HepG2 (cell line): ENCODE measurements around the gene PLVAP. TPM values are rescaled to one million over a fixed set of nuclear protein-coding genes. Genes with fewer than 3 reads are reported as not detected.

Experiments
- ATAC-seq: fragments of 200-7000 bp; cut with Tn5 transposase; 3 replicates; pipeline ENCODE4 v1.9.1; 2020; ENCODE audit warnings: mild to moderate bottlenecking, moderate library complexity
- BruUV-seq: library from RNA; stranded (reverse); fragments of 400-500 nt; replicated peaks from 2 replicates; lab custom pipeline; 2021; lab: Mats Ljungman, UMichigan
- CTCF ChIA-PET: fragments of 300-600 bp; formaldehyde crosslinking; extraction: SDS; loops from one replicate; lab custom pipeline; 2021; ENCODE audit warnings: low total read pairs, inconsistent platforms, low intra/inter-chr PET ratio; lab: Yijun Ruan, JAX
- POLR2A ChIA-PET: fragments of 350-600 bp; sonication (Branson Sonifier 250); formaldehyde crosslinking; loops from one replicate; lab custom pipeline; 2020; ENCODE audit warnings: antibody characterized with exemption, inconsistent platforms; lab: Yijun Ruan, JAX
- DNase-seq: peaks from one replicate; pipeline ENCODE4 v3.0.0-alpha.2; 2015; ENCODE audit warnings: low spot score
- FAIRE-seq: peaks from 3 replicates; lab custom pipeline; 2011; peaks lifted over from hg19 to GRCh38; lab: Jason Lieb, UNC
- H2AFZ ChIP-seq: one replicate; pipeline ENCODE4 v1.6.1; 2011; ENCODE audit warnings: low read length, inconsistent platforms
- H3K27ac ChIP-seq: fragments of 300-600 bp; 3 replicates; pipeline ENCODE4 v1.8.0; 2011; ENCODE audit warnings: mixed run types, mild to moderate bottlenecking, mixed read lengths, low read length, inconsistent platforms; ENCODE audit not compliant: insufficient read depth; ENCODE audit errors: extremely low read length
- H3K27me3 ChIP-seq, 2 experiments: fragments of 200-600 bp in 1 of 2; 2 replicates in 1 of 2; 3 replicates in 1 of 2; pipeline versions ENCODE4 v1.6.0 to v1.8.0; 2011; ENCODE audit warnings: low read length in 2 of 2, mild to moderate bottlenecking in 2 of 2, moderate library complexity in 2 of 2, inconsistent platforms in 1 of 2; ENCODE audit not compliant: insufficient read depth in 2 of 2, control insufficient read depth in 1 of 2
- H3K36me3 ChIP-seq, 2 experiments: fragments of 200-600 bp in 1 of 2; replicated peaks in 1 of 2; 2 replicates in 1 of 2; 3 replicates in 1 of 2; pipeline versions ENCODE4 v1.5.1 to v1.8.0; 2011; ENCODE audit warnings: low read length in 2 of 2, inconsistent platforms in 1 of 2; ENCODE audit not compliant: insufficient read depth in 2 of 2, control insufficient read depth in 1 of 2
- H3K4me1 ChIP-seq: 2 replicates; pipeline ENCODE4 v1.5.1; 2012; ENCODE audit warnings: low read length, inconsistent platforms; ENCODE audit not compliant: insufficient read depth
- H3K4me2 ChIP-seq: 2 replicates; pipeline ENCODE4 v1.6.0; 2011; ENCODE audit warnings: low read depth, low read length, inconsistent platforms
- H3K4me3 ChIP-seq, 3 experiments: fragments of 200-600 bp in 1 of 3; sonication (generic), shearing (Covaris generic) in 1 of 3; replicated peaks in 1 of 3; 2 replicates each; pipeline ENCODE4 v1.5.1; 2011 to 2016; ENCODE audit warnings: low read length in 3 of 3, inconsistent platforms in 2 of 3, low read depth in 2 of 3, mild to moderate bottlenecking in 2 of 3, control low read depth in 1 of 3, mixed read lengths in 1 of 3; ENCODE audit not compliant: insufficient read depth in 1 of 3
- H3K79me2 ChIP-seq: one replicate; pipeline ENCODE4 v1.6.1; 2011; ENCODE audit warnings: low read length, inconsistent platforms; ENCODE audit not compliant: insufficient read depth
- H3K9ac ChIP-seq: 2 replicates; pipeline ENCODE4 v1.6.0; 2011; ENCODE audit warnings: mild to moderate bottlenecking, low read depth, low read length, inconsistent platforms; ENCODE audit not compliant: insufficient read depth
- H3K9me3 ChIP-seq: 2 replicates; pipeline ENCODE4 v1.5.1; 2012; ENCODE audit warnings: mild to moderate bottlenecking, low read length
- H4K20me1 ChIP-seq: 2 replicates; pipeline ENCODE4 v1.6.0; 2011; ENCODE audit warnings: inconsistent platforms, mild to moderate bottlenecking, low read length, moderate library complexity; ENCODE audit not compliant: insufficient read depth
- ATF1 ChIP-seq: IDR thresholded peaks from 2 replicates; pipeline ENCODE4 v1.6.1; 2016; ENCODE audit warnings: mild to moderate bottlenecking, control low read depth
- ERF ChIP-seq: IDR thresholded peaks from 2 replicates; pipeline ENCODE4 v1.6.1; 2018; ENCODE audit warnings: missing biosample characterization, missing genetic modification reagents
- FOXA3 ChIP-seq: IDR thresholded peaks from 2 replicates; pipeline ENCODE4 v1.6.1; 2016; ENCODE audit warnings: missing genetic modification reagents, missing compliant biosample characterization
- MTA3 ChIP-seq: sonication (generic); formaldehyde crosslinking; IDR thresholded peaks from 2 replicates; pipeline ENCODE4 v1.4.0; 2020; ENCODE audit warnings: missing genetic modification reagents
- MZF1 ChIP-seq: sonication (generic); formaldehyde crosslinking; IDR thresholded peaks from 2 replicates; pipeline ENCODE4 v1.8.1; 2023; ENCODE audit warnings: mild to moderate bottlenecking, missing genetic modification reagents, borderline replicate concordance
- NONO ChIP-seq, 2 experiments: fragments of 450-650 bp in 1 of 2; sonication (generic) in 1 of 2; formaldehyde crosslinking in 1 of 2; IDR thresholded peaks in 1 of 2; conservative IDR thresholded peaks in 1 of 2; 2 replicates each; pipeline versions ENCODE4 v1.6.1 to v1.8.0; 2017 to 2022; ENCODE audit warnings: mild to moderate bottlenecking in 1 of 2, missing genetic modification reagents in 1 of 2, moderate library complexity in 1 of 2
- NR2C2 ChIP-seq: sonication (generic); formaldehyde crosslinking; IDR thresholded peaks from 2 replicates; pipeline ENCODE4 v1.4.0; 2020; ENCODE audit warnings: missing genetic modification reagents, mild to moderate bottlenecking, moderate library complexity, borderline replicate concordance
- ZC3H4 ChIP-seq: sonication (generic); formaldehyde crosslinking; IDR thresholded peaks from 2 replicates; pipeline ENCODE4 v1.4.0; 2020; ENCODE audit warnings: missing genetic modification reagents, borderline replicate concordance
- ZKSCAN8 ChIP-seq: IDR thresholded peaks from 2 replicates; pipeline ENCODE4 v1.6.1; 2016; ENCODE audit warnings: borderline replicate concordance, missing genetic modification reagents, missing compliant biosample characterization
- ZNF124 ChIP-seq: sonication (generic); formaldehyde crosslinking; IDR thresholded peaks from 2 replicates; pipeline ENCODE4 v1.4.0; 2020; ENCODE audit warnings: missing genetic modification reagents
- ZNF430 ChIP-seq: sonication (generic); formaldehyde crosslinking; IDR thresholded peaks from 2 replicates; pipeline ENCODE4 v1.9.0; 2021; ENCODE audit warnings: mild to moderate bottlenecking, missing genetic modification reagents
- ZNF619 ChIP-seq: sonication (generic); formaldehyde crosslinking; IDR thresholded peaks from 2 replicates; pipeline ENCODE4 v1.4.0; 2020; ENCODE audit warnings: mild to moderate bottlenecking, missing genetic modification reagents
- ZZZ3 ChIP-seq: sonication (generic); formaldehyde crosslinking; IDR thresholded peaks from 2 replicates; pipeline ENCODE4 v1.4.0; 2020; ENCODE audit warnings: missing genetic modification reagents, mild to moderate bottlenecking, borderline replicate concordance
- WGBS: methylation state at CpG from one replicate; pipeline ENCODE4 v1.1.6; 2017; ENCODE audit warnings: low lambda C conversion rate; 5-methylcytosine and 5-hydroxymethylcytosine counted together
- in situ Hi-C: cut with HindIII; loops from 2 replicates; pipeline ENCODE4 v1.10.0; 2017; ENCODE audit warnings: low pct_unique_long_range_greater_than_20kb; ENCODE audit not compliant: extremely low pct_ligation_motif_present
- intact Hi-C: fragments of 100-400 bp; cut with micrococcal nuclease; formaldehyde crosslinking; loops from one replicate; pipeline ENCODE4 v1.10.0; 2022; ENCODE audit not compliant: unreplicated experiment
- polyA plus RNA-seq, 8 experiments: library from polyadenylated mRNA; depleted of rRNA in 3 of 8; stranded (reverse) in 7 of 8; unstranded in 1 of 8; fragments of >200 nt; fragmentation: Illumina TruSeq in 4 of 8; extraction: Trizol in 4 of 8; gene quantifications; 2 replicates each; pipeline versions ENCODE4 v1.2.1 to v1.2.3, GENCODE V29; 2011 to 2016; ENCODE audit warnings: low read depth in 4 of 8, missing spikeins in 1 of 8, mixed read lengths in 1 of 8; ENCODE audit not compliant: insufficient read depth in 1 of 8
- total RNA-seq, 5 experiments: library from RNA; depleted of rRNA; stranded (reverse); fragments of >200 nt; fragmentation: Illumina TruSeq; extraction: Trizol; gene quantifications; 2 replicates each; pipeline ENCODE4 v1.2.3, GENCODE V29; 2016; ENCODE audit warnings: low read depth in 1 of 5
- TF ChIP-seq, protein P1 (sequence below): sonication (generic); formaldehyde crosslinking; IDR thresholded peaks from 2 replicates; pipeline ENCODE4 v1.8.1; 2023; ENCODE audit warnings: missing genetic modification reagents, inconsistent platforms, borderline replicate concordance
- TF ChIP-seq, protein P2 (sequence below): fragments of 450-650 bp; IDR thresholded peaks from 2 replicates; pipeline ENCODE4 v1.6.1; 2016

The PLVAP gene
- total and polyA plus RNA-seq, 2 of the 13 experiments (the other 11 are each of a cell fraction or from before 2014, with no cell fraction given) = 0.26 TPM; not detected in 1

DNA sequence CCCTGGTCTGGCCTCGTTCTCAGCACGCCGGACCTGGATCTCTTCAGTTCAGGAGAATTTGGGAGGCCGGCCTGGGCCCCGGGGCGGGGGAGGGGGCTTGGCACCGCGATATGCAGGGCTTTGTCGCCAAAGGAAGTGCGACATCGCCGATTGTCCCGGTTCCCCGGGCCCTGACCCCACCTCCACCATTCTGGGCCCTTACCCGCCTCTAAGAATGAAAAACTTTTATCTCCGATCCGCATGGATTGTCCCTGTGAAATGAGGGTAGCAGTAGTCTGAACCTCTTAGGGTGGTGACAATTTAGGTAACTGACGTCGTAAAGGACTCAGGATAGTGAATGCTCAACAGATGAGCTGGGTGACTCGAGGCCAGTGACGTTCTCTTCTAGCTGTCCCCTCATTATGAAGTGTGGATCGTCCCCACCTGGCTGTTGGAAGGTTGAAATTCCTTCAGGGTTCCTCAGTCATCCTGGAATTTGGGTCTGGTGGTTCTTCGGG is 67.1 kb downstream of the PLVAP start (continued):
- TF ChIP-seq, protein P1, sequence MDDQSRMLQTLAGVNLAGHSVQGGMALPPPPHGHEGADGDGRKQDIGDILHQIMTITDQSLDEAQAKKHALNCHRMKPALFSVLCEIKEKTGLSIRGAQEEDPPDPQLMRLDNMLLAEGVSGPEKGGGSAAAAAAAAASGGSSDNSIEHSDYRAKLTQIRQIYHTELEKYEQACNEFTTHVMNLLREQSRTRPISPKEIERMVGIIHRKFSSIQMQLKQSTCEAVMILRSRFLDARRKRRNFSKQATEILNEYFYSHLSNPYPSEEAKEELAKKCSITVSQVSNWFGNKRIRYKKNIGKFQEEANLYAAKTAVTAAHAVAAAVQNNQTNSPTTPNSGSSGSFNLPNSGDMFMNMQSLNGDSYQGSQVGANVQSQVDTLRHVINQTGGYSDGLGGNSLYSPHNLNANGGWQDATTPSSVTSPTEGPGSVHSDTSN (CRISPR knock-in tag) = no peak
- peak; percentile 88 for TF ChIP-seq NR2C2 (CRISPR knock-in tag)
- no peak for TF ChIP-seq ZNF124 (CRISPR knock-in tag)
- no peak for TF ChIP-seq FOXA3 (CRISPR knock-in tag)
- TF ChIP-seq ATF1 (CRISPR knock-in tag) = peak; percentile 26; the same call in 1 of the 2 replicates
- no peak for TF ChIP-seq MTA3
- no peak for TF ChIP-seq ERF (CRISPR knock-in tag)

DNA sequence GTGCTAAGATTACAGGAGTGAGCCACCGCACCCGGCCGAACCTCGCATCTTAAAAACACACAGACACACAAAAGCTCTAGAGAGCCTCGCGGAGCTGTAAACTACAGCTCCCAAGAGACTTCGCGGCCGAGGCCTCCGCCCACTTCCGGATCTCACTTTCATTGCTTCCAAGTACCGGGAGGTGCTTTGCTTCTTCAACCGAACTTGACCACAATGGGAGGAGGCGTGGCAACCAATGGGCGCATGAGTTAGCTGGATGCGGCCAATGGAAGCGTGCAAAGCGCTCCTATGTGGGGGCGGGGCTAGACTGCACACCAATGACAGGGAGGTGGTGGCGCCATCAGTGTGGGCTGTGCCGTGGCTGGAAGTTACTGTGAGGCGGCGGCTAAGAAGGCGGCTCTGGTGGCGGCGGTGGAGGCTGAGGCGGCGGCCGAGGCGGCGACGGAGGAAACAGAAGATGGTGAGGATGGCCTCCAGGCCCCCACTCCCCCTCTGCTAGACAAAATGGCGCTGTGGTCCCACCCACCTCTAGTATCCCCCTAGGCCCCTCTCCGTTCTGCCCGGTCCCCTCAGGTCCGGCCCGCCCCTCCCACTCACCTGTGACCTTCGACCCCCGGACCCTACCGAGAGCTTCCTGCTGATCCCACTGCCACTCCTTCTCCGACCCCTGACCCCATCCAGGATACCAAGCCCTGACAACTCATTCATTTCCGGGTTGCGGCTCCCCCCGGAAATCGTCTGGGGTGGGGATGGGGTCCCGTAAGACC is 67.8 kb downstream of the PLVAP start, which contains the start of gene DDA1:
DDA1 (plus strand) TSS at position 366 of the 767 bp plus-strand sequence; CDS start at position 458, 92 bp downstream.
- FAIRE-seq (peak; percentile 100), ATAC-seq (peak; percentile 82), DNase-seq (peak; percentile 99)
- H3K27me3 ChIP-seq = no peaks in the 10 kb centered on the region; a peak in 1 of 5 replicates
- peaks cover 6 to 7% of the 10 kb centered on the region in 2 experiments; a peak in 4 of 5 replicates for H3K36me3 ChIP-seq
- ChIA-PET POLR2A (interaction anchor here (0.6 to 3.1 kb wide), 24 partner anchors 9 to 235 kb away, joined by 3 to 37 read pairs (median 4); partner anchors contain the start of genes ANKLE1, ANO8, BABAM1 and BST2), CTCF (no interaction called here)
- H3K27ac ChIP-seq = peak within 1 kb of the TSS; percentile 62
- in situ Hi-C loops = no loop called here
- no peak within 1 kb of the TSS for H2AFZ ChIP-seq
- peaks cover 7% of the 10 kb centered on the region for H4K20me1 ChIP-seq
- H3K4me3 ChIP-seq = peak within 1 kb of the TSS; percentile 75 to 87 (median 84)
- WGBS = 0% methylated on average over 26 of the region's 46 CpGs
- no peaks in the 10 kb centered on the region for H3K9me3 ChIP-seq
- H3K4me1 ChIP-seq = peaks cover 45% of the 10 kb centered on the region
- H3K9ac ChIP-seq = peak within 1 kb of the TSS; percentile 74
- peak within 1 kb of the TSS; percentile 92 for H3K4me2 ChIP-seq
- H3K79me2 ChIP-seq = peaks cover 30% of the 10 kb centered on the region
- TSS peak; percentile 64 for BruUV-seq
- intact Hi-C loops = loop anchor here (2.0 kb wide), 1 partner anchor 27 kb away; the partner anchor contains the start of gene GTPBP3
- peak; percentile 68; the same call in 1 of the 2 replicates for TF ChIP-seq ZNF430 (CRISPR knock-in tag)
- TF ChIP-seq ZC3H4 (CRISPR knock-in tag) = no peak
- TF ChIP-seq MZF1 (CRISPR knock-in tag) = 0 out of 2 replicates have a peak, but pooled peaks have one; percentile 30
- TF ChIP-seq NONO (IDR thresholded peaks at IDR 0.05) = no peak
- TF ChIP-seq NONO (CRISPR knock-in tag; conservative IDR thresholded peaks at IDR 0.05) = no peak; the same call in 1 of the 2 replicates
- no peak for TF ChIP-seq ZZZ3 (CRISPR knock-in tag)
- TF ChIP-seq ZKSCAN8 (CRISPR knock-in tag) = no peak
- TF ChIP-seq ZNF619 = no peak
- TF ChIP-seq, protein P2, sequence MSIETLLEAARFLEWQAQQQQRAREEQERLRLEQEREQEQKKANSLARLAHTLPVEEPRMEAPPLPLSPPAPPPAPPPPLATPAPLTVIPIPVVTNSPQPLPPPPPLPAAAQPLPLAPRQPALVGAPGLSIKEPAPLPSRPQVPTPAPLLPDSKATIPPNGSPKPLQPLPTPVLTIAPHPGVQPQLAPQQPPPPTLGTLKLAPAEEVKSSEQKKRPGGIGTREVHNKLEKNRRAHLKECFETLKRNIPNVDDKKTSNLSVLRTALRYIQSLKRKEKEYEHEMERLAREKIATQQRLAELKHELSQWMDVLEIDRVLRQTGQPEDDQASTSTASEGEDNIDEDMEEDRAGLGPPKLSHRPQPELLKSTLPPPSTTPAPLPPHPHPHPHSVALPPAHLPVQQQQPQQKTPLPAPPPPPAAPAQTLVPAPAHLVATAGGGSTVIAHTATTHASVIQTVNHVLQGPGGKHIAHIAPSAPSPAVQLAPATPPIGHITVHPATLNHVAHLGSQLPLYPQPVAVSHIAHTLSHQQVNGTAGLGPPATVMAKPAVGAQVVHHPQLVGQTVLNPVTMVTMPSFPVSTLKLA = no peak; the same call in 1 of the 2 replicates
